Smooth muscle cell of the pulmonary artery (primary cell): ENCODE results near the gene BBX. TPM values are rescaled to one million over a fixed set of nuclear protein-coding genes. Genes with fewer than 3 reads are reported as not detected.

Experiments
- total RNA-seq: library from RNA; depleted of rRNA; stranded (reverse); fragments of >200 nt; gene quantifications from 2 replicates; pipeline ENCODE4 v1.2.3, GENCODE V29; 2014

The BBX gene
- 83.9 and 105 TPM in 2 replicates for total RNA-seq

GRCh38 chr3:107522510-107523288 lies at the start of gene BBX:
Gene BBX (plus strand): TSS chr3:107522962. CDS start chr3:107710461, 187,499 bp downstream.

Other genes with a start within 250 kb of the BBX start
- gene CCDC54, start 145.5 kb upstream of the BBX start, total RNA-seq = not detected in 2 replicates